ENCODE data around the gene COL23A1. TPM values are rescaled to one million over a fixed set of nuclear protein-coding genes. Genes with fewer than 3 reads are reported as not detected.

The COL23A1 gene
- total RNA-seq, 2 donors from 2014 or later: 0.44 to 0.86 TPM

DNA sequence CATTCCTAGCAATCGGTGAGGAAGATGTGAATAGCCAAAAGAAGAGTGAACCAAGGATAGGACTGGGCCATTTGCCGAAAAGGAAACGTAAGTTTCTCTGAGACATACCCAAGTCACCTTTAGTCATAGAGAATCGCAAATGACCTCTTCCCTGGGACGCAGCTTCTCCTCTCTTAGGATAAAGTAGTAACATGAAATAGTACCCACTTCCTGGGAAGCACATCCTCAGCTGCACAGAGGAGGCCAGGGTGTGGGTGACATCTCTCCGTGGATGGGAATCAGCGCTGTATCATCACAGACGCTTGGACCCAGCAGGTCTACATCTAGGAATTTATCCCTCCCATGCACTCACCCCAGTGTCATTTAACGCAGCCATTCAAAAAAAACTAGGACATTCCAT is 236.7 kb downstream of the COL23A1 start:
- no peaks in the 10 kb centered on the region for H3K36me3 Mint-ChIP-seq (ENCODE audit: insufficient read depth in 2 of 2)
- no peak overlapping the region for H3K4me3 Mint-ChIP-seq

DNA sequence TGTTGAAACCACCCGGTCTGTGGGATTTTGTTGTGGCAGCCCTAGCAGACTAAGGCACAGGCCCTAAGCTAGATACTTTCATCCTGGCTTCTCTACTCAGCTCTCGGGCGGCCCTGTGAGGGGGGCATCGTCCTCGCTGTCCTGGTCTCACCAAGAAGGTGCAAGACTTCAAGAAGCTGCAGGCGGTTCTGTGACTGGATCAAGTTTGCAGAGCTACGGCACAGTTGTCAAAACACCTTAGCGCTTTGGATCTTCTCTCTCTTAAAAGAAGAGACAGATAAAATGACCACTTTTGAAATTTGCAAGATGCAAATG is 238.2 kb downstream of the COL23A1 start:
- Mint-ChIP-seq H3K27ac (no peak overlapping the region), H3K36me3 (ENCODE audit: insufficient read depth in 2 of 2) (no peaks in the 10 kb centered on the region), H3K27me3 (ENCODE audit: low read depth) (peaks cover 9% of the 10 kb centered on the region), H3K9me3 (no peaks in the 10 kb centered on the region), H3K4me1 (ENCODE audit: low read depth) (no peaks in the 10 kb centered on the region), H3K4me3 (no peak overlapping the region)
- DNase-seq: no peak
- ATAC-seq (replicated peaks in 1 of 2): no peak

More for the DNA sequence above, 236.7 kb downstream of the COL23A1 start:
- peaks cover 4 to 9% of the 10 kb centered on the region in 2 donors for H3K9me3 Mint-ChIP-seq
- H3K4me1 Mint-ChIP-seq (ENCODE audit: low read depth): no peaks in the 10 kb centered on the region
- ATAC-seq (replicated peaks in 1 of 2): no peak
- DNase-seq: no peak
- no peak overlapping the region for H3K27ac Mint-ChIP-seq
- peaks cover 18% of the 10 kb centered on the region for H3K27me3 Mint-ChIP-seq (ENCODE audit: low read depth)

DNA sequence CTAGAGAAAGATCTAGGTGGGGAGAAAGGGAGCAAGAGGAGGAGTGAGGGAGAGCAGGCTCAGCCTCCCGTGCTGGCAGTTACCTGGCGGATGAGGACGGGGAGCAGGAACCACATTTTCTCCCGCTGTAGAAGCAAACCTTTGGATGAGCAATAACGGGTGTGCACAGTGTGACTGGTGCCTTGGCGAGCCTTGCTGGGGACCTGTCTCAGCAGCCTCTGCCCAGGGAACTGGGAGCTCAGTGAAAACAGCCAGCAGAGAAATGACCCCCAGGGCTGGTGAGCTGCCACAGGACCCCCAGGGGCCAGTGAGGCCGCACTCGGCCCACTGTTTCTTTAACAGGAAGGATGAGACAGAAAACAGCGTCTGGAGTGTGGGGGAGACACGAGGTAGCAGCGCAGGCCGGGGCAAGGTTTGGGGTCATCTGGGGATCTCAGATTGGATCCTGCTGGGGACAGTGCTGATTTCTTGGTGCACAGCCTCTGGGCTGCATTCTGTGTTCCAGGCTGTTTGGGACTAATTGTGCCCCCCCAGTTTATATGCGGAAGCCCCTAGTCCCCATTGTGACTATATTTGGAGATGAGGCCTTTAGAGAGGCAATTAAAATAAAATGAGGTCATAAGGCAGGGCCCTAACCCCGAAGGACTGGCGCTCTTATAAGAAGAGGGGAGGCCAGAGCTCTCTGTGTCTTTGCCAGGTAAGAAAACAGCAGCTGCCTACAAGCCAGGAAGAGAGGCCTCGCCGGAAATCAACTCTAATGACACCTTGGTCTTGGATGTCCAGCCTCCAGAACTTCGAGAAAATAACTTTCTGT is 238.8 kb downstream of the COL23A1 start:
- Mint-ChIP-seq H3K4me1 (ENCODE audit: low read depth) (no peaks in the 10 kb centered on the region), H3K27ac (no peak overlapping the region), H3K27me3 (ENCODE audit: low read depth) (peaks cover 7% of the 10 kb centered on the region), H3K36me3 (ENCODE audit: insufficient read depth in 2 of 2) (no peaks in the 10 kb centered on the region), H3K9me3 (no peaks in the 10 kb centered on the region), H3K4me3 (no peak overlapping the region)
- ATAC-seq (replicated peaks in 1 of 2) (no peak), DNase-seq (no peak)

DNA sequence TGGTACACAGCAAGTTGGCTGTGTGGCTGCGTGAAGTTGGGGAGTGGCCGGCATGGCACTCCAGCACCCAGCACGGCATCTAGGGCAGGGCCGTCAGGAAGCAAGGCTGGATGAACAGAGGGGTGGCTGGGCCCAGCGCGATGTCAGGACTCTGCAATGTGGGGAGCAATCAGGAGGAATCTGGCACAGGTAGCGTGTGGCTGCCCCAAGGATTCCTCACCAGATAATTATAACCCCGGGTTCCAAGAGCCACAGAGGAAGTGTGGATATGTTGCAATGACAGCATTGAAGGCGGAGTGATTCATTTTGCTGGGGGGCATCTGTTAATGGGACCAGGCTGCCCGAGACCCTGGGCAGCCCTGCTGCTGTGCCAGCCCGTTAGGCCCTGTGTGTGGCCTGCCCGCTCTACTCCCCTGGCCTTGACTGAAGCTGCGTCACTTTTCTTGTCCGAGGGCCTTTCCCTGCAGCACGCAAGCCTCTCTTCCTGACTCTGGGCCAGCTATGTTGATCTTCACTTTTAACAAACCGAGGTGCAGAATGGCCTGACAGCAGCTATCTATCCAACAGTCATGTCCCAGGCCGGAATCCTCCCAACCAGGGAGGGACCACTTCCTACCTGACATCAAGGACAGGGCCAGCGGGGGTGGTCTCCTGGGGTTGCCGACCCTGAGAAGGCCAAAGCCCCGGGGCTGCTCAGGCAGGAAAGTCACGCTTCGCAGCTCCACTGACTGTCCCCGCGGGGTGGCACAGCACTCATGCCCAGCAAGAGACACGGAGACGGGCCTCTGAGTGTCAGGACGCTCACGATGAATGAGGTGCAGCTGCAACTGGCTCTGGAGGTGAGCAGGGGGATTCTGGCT is 239.6 kb downstream of the COL23A1 start:
- Mint-ChIP-seq H3K27ac (no peak overlapping the region), H3K27me3 (ENCODE audit: low read depth) (no peaks in the 10 kb centered on the region), H3K9me3 (no peaks in the 10 kb centered on the region), H3K4me1 (ENCODE audit: low read depth) (no peaks in the 10 kb centered on the region), H3K36me3 (ENCODE audit: insufficient read depth in 2 of 2) (no peaks in the 10 kb centered on the region), H3K4me3 (no peak overlapping the region)
- ATAC-seq (replicated peaks in 1 of 2): no peak
- DNase-seq: no peak

DNA sequence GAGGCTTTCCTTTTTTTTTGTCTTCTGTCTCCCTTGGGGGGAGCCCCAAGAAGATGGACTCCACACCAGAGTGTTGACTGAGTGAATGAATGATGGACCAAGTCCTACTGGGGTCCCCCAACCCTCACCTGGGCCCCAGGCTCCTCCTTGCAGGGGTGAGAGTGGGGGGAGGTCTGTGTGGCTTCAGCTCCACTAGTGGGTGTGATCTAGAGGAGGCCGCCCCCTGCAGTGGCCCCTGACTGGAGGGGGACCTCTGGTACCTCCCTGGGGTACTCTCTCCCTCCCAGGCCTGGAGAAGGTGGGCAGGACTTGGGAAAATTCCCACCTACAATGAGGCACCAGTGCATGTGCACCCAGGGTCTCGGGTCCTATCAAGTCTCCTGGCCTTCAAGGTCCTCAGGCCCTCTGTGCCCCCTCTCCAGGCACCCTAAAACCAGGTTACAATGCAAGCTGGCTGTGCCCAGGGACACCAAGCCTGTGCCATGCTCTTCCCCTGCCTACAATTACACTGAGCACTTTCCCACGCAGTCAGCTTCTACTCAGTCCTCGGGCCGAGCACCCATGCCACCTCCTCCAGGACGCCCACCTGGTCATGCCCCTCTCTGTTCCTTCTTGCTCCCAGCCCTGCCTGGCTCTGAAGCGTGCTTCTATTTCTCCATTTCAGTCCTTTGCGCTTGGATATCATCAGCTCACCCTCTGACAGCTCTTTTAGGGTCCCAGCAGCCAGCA is 240.4 kb downstream of the COL23A1 start:
- H3K9me3 Mint-ChIP-seq: no peaks in the 10 kb centered on the region
- no peak overlapping the region for H3K27ac Mint-ChIP-seq
- H3K27me3 Mint-ChIP-seq (ENCODE audit: low read depth): no peaks in the 10 kb centered on the region
- H3K36me3 Mint-ChIP-seq (ENCODE audit: insufficient read depth in 2 of 2): no peaks in the 10 kb centered on the region
- ATAC-seq (replicated peaks in 1 of 2): no peak
- no peak overlapping the region for H3K4me3 Mint-ChIP-seq
- no peaks in the 10 kb centered on the region for H3K4me1 Mint-ChIP-seq (ENCODE audit: low read depth)
- no peak for DNase-seq

DNA sequence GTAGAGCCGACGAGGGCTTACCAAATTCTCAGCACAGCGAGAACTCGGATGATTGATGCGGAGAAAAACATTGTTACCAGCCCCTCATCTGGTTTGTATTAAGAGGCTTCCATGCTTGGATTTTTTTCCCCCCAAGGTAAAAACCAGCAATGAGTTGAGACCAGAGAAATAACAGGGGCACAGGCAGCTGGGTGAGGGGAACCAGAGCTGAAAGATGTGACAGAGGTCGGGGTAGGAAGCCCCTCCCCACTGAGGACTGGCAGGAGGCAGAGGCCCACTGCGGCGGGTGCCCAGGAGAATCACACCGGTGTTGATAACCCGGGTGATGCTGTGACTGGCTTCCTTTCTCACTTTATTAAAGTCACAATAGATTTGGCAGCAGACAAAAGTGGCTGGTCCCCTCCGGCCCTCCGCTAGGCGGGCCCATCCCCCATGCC is 241.1 kb downstream of the COL23A1 start:
- DNase-seq (no peak), ATAC-seq (replicated peaks in 1 of 2) (no peak)
- H3K4me3 Mint-ChIP-seq: no peak overlapping the region
- no peaks in the 10 kb centered on the region for H3K9me3 Mint-ChIP-seq
- no peaks in the 10 kb centered on the region for H3K4me1 Mint-ChIP-seq (ENCODE audit: low read depth)
- no peak overlapping the region for H3K27ac Mint-ChIP-seq
- no peaks in the 10 kb centered on the region for H3K27me3 Mint-ChIP-seq (ENCODE audit: low read depth)
- no peaks in the 10 kb centered on the region for H3K36me3 Mint-ChIP-seq (ENCODE audit: insufficient read depth in 2 of 2)

DNA sequence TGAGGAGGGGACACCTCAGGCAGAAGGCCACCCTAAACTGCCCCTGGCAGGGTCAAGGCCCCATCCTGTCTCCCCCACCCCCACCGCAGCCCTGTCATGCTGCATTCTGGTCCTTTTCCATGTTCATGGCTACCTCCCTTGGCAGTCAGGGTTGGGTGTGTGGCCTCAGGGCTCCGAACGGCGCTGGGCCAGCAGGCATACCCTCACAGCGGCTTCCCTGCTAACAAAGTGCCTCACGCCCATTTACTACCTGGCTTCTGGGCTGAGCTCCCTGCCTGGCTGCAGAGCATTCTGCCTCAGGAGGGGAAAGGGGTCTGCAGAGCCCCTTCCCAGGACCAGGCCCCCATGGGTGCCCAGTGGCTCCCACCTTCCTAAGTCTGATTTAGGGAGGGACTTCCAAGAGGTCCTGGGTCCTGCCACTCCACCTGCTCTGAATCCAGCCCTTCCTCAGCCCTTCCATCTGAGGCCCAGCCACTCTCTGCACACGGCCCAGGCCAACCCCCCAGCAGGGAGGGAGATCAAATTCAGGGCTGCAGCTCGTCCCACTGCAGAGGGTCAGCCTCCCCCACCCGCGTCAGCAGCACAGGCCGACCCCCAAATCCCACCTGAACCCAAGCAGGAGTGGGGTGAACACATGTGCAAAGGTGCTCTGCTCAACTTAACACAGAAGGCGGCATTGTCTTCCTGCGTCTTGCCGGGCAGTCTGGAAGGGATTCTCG is 241.7 kb downstream of the COL23A1 start:
- no peak overlapping the region for H3K4me3 Mint-ChIP-seq
- DNase-seq (no peak), ATAC-seq (replicated peaks in 1 of 2) (no peak)
- no peaks in the 10 kb centered on the region for H3K4me1 Mint-ChIP-seq (ENCODE audit: low read depth)
- H3K36me3 Mint-ChIP-seq (ENCODE audit: insufficient read depth in 2 of 2): no peaks in the 10 kb centered on the region
- no peaks in the 10 kb centered on the region for H3K27me3 Mint-ChIP-seq (ENCODE audit: low read depth)
- no peak overlapping the region for H3K27ac Mint-ChIP-seq
- H3K9me3 Mint-ChIP-seq: no peaks in the 10 kb centered on the region

DNA sequence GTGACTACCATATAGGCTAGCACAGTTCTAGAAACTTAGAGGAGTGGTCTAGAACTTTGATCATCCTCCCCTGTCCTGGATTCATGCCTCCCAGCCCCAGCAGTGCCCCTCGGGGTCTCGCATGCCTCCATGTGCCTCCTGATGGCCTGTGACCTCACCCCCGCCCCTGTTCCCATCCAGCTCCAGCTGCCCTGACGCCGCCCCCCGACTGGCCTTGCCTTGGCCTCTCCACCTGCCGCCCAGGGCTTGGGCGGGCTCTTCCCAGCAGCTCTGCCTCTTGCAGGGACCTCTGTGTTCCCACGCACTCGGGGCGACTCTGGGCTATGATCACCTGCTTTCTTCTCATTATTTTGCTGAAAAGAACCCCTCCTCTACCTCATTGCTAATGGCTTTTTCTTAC is 242.2 kb downstream of the COL23A1 start:
- Mint-ChIP-seq H3K27me3 (ENCODE audit: low read depth) (no peaks in the 10 kb centered on the region), H3K4me1 (ENCODE audit: low read depth) (no peaks in the 10 kb centered on the region), H3K36me3 (ENCODE audit: insufficient read depth in 2 of 2) (no peaks in the 10 kb centered on the region), H3K27ac (no peak overlapping the region), H3K9me3 (no peaks in the 10 kb centered on the region), H3K4me3 (no peak overlapping the region)
- no peak for DNase-seq
- ATAC-seq (replicated peaks in 1 of 2): no peak

DNA sequence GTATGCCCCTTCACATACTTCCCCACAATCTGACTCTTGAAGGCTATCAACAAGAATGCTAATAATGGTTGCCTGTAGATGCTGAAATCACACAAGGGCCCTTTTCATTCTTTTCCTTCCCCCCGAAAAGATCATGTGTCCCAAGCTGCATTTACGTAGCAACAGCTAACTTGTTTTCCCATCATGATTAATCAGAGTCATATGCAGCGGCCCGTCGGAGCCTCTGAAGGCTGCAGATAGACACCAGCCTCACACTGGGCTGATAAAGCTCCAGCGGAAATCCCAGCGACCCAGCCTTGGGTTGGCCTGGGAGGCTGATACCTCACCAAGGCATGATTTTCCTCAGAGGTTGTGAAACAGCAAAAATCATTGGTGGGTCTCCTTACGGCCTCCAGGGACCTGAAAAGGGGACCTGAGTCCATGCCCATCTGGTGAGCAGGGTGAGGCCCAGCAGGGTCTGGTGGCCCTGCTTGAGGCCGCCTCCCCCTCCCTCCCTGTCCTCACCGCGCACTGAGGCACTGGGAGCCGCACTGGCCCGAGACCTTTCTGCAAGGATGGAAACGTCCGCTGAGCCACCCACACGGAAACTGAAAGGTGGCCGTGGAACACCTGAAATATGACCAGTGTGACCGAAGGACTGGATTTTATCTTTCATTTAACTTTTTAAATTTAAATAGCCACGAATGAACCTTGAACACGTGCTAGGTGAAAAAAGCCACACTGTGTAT is 243.4 kb downstream of the COL23A1 start:
- Mint-ChIP-seq H3K9me3 (no peaks in the 10 kb centered on the region), H3K27me3 (ENCODE audit: low read depth) (peaks cover 4% of the 10 kb centered on the region), H3K27ac (no peak overlapping the region), H3K4me1 (ENCODE audit: low read depth) (no peaks in the 10 kb centered on the region), H3K4me3 (no peak overlapping the region), H3K36me3 (ENCODE audit: insufficient read depth in 2 of 2) (no peaks in the 10 kb centered on the region)
- DNase-seq: no peak
- ATAC-seq (replicated peaks in 1 of 2): no peak

DNA sequence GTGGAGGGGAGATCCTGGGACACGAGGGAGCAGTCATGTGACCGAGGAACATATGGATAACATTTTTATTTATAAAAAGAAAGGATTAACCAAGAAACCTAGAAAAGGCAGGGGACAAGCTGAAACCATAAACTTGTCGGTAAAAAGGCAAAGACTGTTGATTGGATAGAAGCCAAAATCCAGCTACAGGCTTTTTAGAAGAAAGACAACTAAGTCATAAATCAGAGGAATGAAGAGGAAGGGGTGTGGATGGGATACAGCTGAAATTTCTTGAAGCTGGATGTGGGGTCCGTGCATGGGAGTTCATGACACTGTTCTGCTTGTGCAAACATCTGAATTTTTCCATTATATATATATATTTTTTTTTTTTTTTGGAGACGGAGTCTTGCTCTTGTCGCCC is 246.9 kb downstream of the COL23A1 start:
- ATAC-seq (replicated peaks in 1 of 2) (no peak), DNase-seq (no peak)
- Mint-ChIP-seq H3K27me3 (ENCODE audit: low read depth) (peaks cover 5% of the 10 kb centered on the region), H3K27ac (no peak overlapping the region), H3K4me1 (ENCODE audit: low read depth) (no peaks in the 10 kb centered on the region), H3K36me3 (ENCODE audit: insufficient read depth in 2 of 2) (no peaks in the 10 kb centered on the region), H3K4me3 (no peak overlapping the region), H3K9me3 (no peaks in the 10 kb centered on the region)

DNA sequence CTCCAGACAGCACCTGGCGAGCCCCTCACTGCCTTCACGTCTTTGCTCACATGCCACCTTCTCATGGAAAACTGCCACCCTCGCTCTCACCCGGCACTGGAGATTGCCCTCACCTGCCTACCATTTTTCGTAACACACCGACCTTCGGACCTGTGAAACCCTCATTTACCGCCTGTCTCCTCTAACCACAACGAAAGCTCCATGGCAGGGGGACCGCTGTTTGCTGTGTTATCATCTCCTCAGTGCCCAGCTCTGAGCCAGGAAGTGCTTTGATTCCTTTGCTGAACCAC is 248.4 kb downstream of the COL23A1 start:
- DNase-seq (no peak), ATAC-seq (replicated peaks in 1 of 2) (no peak)
- no peaks in the 10 kb centered on the region for H3K4me1 Mint-ChIP-seq (ENCODE audit: low read depth)
- no peak overlapping the region for H3K27ac Mint-ChIP-seq
- no peaks in the 10 kb centered on the region for H3K9me3 Mint-ChIP-seq
- no peak overlapping the region for H3K4me3 Mint-ChIP-seq
- peaks cover 5% of the 10 kb centered on the region for H3K27me3 Mint-ChIP-seq (ENCODE audit: low read depth)
- no peaks in the 10 kb centered on the region for H3K36me3 Mint-ChIP-seq (ENCODE audit: insufficient read depth in 2 of 2)

DNA sequence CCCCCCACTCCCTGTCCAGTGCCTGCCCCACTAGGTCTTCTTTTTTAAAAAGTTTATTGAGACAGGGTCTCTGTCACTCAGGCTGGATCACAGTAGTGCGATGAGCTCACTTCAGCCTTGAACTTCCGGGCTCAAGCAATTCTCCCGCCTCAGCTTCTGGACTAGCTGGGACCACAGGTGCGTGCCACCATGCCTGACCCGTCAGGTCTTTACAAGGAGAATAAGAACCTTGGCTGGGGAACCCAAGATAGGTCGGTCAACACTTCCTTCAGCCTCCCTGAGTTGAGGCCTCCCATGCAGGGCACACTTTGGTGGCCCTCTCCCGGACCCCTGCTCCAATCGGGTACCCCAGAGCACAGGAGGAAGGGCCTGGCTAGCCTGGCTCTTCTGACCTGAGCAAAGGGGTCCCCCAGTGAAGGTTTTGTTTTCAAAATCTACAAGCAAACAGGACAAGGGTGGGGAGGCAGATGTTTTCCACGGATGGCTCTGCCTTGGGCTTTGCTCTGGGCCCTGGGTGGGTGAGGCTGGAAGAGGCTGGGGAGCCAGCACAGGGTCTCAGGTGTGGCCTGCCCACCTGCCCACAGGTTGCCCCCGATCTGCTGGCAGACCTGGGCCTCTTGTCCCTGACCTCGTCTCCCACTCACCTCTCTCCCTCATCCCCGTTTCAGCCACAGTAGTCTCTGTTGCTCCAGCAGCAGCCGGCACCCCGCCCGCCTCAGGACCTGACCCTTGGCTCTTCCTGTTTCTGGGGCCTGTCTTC is 248.9 kb downstream of the COL23A1 start:
- Mint-ChIP-seq H3K9me3 (no peaks in the 10 kb centered on the region), H3K4me1 (ENCODE audit: low read depth) (no peaks in the 10 kb centered on the region), H3K36me3 (ENCODE audit: insufficient read depth in 2 of 2) (no peaks in the 10 kb centered on the region), H3K27ac (no peak overlapping the region), H3K27me3 (ENCODE audit: low read depth) (peaks cover 5% of the 10 kb centered on the region), H3K4me3 (no peak overlapping the region)
- no peak for ATAC-seq (replicated peaks in 1 of 2)
- DNase-seq: no peak
